Rectal smooth muscle tissue (tissue), 1 donor: ENCODE data around the gene SCAMP3.
A peak's percentile ranks its signal among the peaks of the same experiment; 100 is the strongest.

Experiments used
- H3K27ac ChIP-seq: one replicate; pipeline ENCODE4 v1.7.0; 2013; ENCODE audit warnings: low read depth, low read length, inconsistent platforms
- H3K27me3 ChIP-seq: one replicate; pipeline ENCODE4 v1.7.0; 2013; ENCODE audit warnings: low read length; ENCODE audit not compliant: control insufficient read depth, insufficient read depth
- H3K36me3 ChIP-seq: one replicate; pipeline ENCODE4 v1.7.0; 2013; ENCODE audit warnings: low read length; ENCODE audit not compliant: control insufficient read depth, insufficient read depth
- H3K4me1 ChIP-seq: one replicate; pipeline ENCODE4 v1.7.0; 2013; ENCODE audit warnings: low read length; ENCODE audit not compliant: control insufficient read depth, insufficient read depth
- H3K4me3 ChIP-seq: one replicate; pipeline ENCODE4 v1.7.0; 2013; ENCODE audit warnings: low read length
- H3K9ac ChIP-seq: one replicate; pipeline ENCODE4 v1.7.0; 2013; ENCODE audit warnings: low read length

SCAMP3 gene

DNA sequence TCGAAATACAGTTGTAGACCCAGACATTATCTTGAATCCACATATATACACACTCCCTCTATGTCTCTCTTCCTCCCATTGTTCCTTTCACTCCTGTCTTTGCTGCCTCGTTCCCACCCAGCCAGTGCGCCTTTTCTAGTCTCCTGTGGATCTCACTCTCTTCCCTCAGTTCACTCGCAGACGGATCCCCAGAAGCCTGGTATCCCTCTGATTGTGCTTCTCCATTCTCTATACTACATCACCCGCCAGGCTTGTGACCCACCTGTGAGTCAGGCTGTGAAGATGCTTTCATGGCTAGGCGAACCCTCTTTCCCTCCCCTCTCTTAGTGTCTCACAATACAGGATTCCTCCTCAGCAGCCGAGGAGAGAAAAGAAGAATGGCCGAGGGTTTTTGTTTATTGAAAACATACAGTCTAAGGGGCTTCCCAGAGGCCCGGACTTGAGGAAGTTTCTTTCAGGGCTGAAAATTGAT is 16.6 kb upstream of the SCAMP3 start:
- no peak overlapping the region for H3K27ac ChIP-seq
- no peak overlapping the region for H3K4me3 ChIP-seq
- H3K9ac ChIP-seq: no peak overlapping the region
- H3K27me3 ChIP-seq: no peaks in the 10 kb centered on the region
- peaks cover 5% of the 10 kb centered on the region for H3K4me1 ChIP-seq
- H3K36me3 ChIP-seq: no peaks in the 10 kb centered on the region

DNA sequence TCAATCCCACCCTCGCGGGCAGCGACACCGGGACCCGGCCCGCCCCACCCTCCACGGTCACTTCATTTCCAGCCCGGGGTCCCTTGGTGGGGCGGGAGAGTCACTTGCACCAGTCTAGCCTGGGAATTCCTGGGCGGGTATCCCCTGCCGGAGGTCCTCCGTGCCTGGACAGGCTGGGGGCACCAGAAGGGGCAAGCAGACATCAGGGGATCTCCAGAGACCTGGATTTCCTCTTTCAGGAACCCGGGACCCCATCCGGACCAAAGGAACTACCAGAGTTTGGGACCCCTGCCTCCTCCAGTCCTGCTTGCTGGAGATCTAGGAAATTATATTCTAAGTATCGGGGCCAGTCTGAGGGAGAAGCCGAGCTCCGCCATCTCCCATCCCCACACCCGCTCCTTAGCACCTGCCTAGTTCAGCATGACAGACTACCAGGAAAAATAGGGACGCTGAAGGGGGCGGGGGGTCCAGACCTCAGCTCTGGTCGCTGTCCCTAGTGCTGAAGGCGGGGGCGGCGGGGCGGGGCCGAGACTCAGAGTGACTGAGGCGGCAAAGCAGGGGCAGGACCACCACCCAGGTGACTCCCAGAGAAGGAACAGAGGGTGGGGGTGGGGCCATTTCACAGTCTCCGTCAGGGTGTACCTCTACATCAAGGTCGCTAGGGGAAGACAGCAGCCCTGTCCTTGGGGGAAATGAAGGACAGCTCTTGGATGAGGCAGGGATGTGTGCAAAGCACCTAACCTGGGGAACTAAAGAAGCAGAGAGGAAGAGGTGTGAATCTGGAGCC is 15.9 kb upstream of the SCAMP3 start:
- H3K27me3 ChIP-seq: no peaks in the 10 kb centered on the region
- no peak overlapping the region for H3K27ac ChIP-seq
- peak overlapping the region; percentile 93 for H3K4me3 ChIP-seq
- H3K9ac ChIP-seq: peak overlapping the region; percentile 11
- H3K4me1 ChIP-seq: peaks cover 7% of the 10 kb centered on the region
- no peaks in the 10 kb centered on the region for H3K36me3 ChIP-seq

DNA sequence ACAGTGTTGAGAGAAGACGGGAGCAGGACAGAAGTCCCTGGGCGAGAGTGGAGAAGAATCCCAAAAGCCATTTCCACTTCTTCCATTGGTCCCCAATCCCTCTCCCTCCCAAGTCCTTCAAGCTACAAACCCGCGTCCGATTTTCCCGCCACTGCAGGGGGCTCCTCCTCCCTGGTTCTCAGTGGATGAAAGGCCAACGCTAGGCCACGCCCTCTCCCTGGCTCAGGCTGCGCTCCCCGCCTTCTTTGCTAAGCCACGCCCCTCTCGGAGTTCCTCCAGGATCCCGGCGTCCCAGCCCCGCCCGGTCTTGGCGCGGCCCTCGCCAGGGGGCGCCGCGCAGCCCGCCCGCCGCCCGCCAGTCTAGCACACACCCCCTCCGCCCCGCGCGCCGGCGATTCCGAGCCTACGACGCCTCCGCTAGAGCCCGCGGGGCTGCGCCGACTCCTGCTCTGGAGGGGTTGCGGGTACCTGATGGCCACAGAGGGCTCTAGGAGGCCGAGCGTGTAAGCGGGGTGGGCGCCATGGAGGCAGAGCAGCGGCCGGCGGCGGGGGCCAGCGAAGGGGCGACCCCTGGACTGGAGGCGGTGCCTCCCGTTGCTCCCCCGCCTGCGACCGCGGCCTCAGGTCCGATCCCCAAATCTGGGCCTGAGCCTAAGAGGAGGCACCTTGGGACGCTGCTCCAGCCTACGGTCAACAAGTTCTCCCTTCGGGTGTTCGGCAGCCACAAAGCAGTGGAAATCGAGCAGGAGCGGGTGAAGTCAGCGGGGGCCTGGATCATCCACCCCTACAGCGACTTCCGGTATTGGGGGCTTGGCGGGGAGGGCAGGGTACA is 15.1 kb upstream of the SCAMP3 start, which contains the start of gene HCN3:
TSS of gene HCN3 (plus strand) at position 394 of the 832 bp plus-strand sequence. CDS start at position 522, 128 bp downstream.
- Histone ChIP-seq H3K4me1 (peaks cover 11% of the 10 kb centered on the region), H3K36me3 (no peaks in the 10 kb centered on the region), H3K27me3 (no peaks in the 10 kb centered on the region), H3K9ac (peak within 1 kb of the TSS; percentile 11), H3K4me3 (peak within 1 kb of the TSS; percentile 93), H3K27ac (peak within 1 kb of the TSS; percentile 68)

DNA sequence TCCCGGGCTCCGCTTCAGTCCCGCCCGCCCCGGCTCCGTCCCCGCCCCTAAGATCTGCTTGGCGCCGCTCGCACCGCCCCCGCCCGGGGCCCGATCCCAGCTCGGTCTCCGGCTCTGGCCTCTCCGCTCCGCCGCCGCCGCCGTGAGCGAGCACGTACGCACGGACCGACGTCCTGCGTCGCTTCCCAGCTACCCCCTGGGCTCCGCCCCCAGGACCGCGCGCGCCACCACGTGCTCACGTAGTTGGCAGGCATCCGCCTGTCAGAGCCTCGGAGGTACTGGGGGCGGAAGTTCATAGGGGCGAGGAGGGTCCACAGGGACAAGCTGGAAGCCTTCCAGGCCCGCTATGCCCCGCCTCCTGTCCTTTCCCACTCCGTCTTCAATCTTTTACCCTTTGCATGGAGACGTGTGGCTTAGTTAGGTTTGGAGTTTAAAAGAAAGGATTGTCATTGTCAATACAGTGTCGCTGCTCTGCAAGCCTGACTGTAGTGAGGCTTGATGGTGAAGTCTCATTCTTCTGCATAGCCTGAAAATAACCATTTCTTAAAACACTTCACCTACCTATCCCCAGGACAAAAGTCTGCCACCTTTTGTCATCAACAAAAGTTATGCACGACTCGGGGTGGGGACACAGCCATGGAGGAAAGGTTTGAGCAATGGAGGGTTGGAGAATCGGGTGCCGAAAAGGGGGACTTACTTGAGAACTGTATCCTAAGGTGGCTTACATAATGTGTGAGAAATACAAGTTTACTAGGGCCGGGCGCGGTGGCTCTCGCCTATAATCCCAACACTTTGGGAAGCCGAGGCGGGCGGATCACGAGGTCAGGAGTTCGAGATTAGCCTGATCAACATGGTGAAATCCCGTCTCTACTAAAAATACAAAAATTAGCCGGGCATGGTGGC is 11.4 kb upstream of the SCAMP3 start, which contains the start of gene CLK2:
TSS of gene CLK2 (minus strand) at position 162 of the 903 bp plus-strand sequence. CDS start 2,527 bp downstream, outside the sequence.
- peak within 1 kb of the TSS; percentile 62 for H3K4me3 ChIP-seq
- peak within 1 kb of the TSS; percentile 86 for H3K27ac ChIP-seq
- H3K27me3 ChIP-seq: no peaks in the 10 kb centered on the region
- peaks cover 12% of the 10 kb centered on the region for H3K36me3 ChIP-seq
- H3K4me1 ChIP-seq: peaks cover 13% of the 10 kb centered on the region
- peak within 1 kb of the TSS; percentile 67 for H3K9ac ChIP-seq

DNA sequence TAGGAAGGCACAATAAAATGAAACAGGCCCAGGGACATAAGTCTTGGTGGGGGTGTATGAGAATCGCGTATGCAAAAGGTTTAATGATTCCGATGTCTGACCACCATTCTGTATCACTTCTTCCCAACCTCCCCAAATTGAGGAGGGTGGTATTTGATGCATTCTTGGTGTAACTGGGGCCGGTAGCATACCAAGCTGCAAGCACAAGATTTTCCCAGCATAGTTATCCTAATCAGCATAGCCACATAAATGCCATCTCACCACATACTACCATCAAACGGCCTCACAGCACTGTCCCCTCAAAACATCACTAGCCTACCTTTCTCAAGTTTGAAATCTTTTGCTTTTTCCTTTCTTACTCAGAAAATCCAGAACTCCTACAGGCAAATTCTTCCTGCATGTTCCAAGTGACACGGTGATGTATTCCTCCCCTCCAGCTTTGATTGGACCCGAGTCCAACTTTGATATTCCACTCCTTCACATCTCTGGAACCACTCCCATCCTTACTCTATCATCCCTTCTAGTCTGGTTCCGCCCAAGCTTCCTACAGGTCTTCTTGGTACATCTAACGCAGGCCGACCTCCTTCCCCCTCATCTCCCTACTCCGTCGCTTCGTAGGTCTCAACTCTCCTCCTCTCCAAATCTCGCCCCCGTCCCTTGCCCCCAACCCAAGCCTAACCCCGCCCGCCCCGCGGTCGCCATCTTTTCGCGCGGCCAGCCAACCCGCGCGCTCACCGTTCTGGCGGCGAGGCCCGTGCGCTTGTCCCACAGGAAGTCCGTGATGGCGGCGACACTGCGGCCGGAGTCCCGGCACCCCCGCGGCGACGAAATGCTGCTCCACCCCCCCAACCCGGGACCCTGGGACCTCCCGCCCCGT is 10.5 kb upstream of the SCAMP3 start:
- H3K4me1 ChIP-seq: peaks cover 13% of the 10 kb centered on the region
- peaks cover 20% of the 10 kb centered on the region for H3K36me3 ChIP-seq
- H3K9ac ChIP-seq: peak overlapping the region; percentile 2

DNA sequence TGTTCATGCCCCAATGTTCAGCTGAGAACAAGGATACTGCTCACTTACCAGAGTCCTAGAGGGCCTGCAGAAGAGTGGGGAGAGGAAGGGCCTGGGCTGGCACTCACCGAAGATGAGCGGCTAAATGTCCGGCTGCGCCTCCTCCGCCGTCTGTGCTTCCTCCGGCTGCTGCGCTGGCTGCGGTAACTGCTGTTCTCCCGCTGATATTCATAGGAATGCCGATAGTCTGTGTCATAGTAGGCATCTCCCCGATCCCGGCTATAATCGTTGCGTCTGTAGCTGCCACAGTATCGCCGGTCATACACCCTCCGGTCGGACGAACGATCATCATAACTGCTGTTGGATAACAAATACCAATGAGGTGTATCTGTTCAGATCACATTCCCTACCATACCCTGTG is 7.2 kb upstream of the SCAMP3 start:
- Histone ChIP-seq H3K27ac (no peak overlapping the region), H3K9ac (no peak overlapping the region), H3K4me3 (no peak overlapping the region), H3K36me3 (peaks cover 40% of the 10 kb centered on the region), H3K4me1 (peaks cover 9% of the 10 kb centered on the region), H3K27me3 (no peaks in the 10 kb centered on the region)

More for the DNA sequence above, 10.5 kb upstream of the SCAMP3 start:
- H3K4me3 ChIP-seq: peak overlapping the region; percentile 62
- H3K27me3 ChIP-seq: no peaks in the 10 kb centered on the region
- H3K27ac ChIP-seq: peak overlapping the region; percentile 86

DNA sequence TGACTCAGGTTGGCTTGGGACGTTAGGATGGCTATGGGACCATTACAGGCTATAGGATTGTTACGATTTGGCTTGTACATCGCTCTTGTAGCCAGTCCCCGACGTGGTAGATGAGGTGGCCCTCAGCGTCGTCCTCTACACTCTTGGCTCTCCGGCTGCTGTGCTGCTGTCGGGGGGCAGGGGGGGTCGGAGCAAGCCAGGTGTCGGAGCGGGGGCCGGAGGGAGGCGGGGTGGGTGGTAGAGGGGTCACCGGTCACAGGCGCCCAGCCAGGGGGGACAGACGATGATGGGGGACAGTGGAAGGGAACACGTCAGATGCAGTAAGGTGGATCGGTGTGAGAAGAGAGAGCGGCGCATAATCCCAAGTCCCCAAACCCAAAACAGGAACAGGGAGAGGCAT is 6.5 kb upstream of the SCAMP3 start:
- peaks cover 47% of the 10 kb centered on the region for H3K36me3 ChIP-seq
- no peak overlapping the region for H3K27ac ChIP-seq
- H3K4me1 ChIP-seq: peaks cover 7% of the 10 kb centered on the region
- H3K27me3 ChIP-seq: no peaks in the 10 kb centered on the region
- H3K9ac ChIP-seq: no peak overlapping the region
- no peak overlapping the region for H3K4me3 ChIP-seq

DNA sequence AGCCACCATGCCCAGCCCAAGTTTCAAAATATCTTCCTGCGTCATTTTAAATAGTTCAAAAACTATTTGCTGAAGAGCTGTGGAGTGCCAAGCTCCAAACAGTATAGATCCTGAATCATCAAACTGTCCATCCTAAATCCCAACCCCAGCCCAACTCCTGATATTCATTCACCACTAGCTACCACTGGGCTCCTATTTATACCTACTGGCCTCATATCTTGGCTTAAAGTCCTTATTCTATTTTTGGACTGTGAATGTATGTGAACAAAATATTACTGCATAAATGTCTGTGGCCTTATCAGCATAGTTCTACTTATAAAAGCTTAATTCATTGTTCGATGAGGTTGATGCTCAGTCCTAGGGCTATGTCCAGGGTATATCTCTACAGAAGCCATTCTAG is 5.2 kb upstream of the SCAMP3 start:
- Histone ChIP-seq H3K27ac (no peak overlapping the region), H3K36me3 (peaks cover 48% of the 10 kb centered on the region), H3K4me1 (peaks cover 3% of the 10 kb centered on the region), H3K9ac (no peak overlapping the region), H3K4me3 (no peak overlapping the region), H3K27me3 (no peaks in the 10 kb centered on the region)

DNA sequence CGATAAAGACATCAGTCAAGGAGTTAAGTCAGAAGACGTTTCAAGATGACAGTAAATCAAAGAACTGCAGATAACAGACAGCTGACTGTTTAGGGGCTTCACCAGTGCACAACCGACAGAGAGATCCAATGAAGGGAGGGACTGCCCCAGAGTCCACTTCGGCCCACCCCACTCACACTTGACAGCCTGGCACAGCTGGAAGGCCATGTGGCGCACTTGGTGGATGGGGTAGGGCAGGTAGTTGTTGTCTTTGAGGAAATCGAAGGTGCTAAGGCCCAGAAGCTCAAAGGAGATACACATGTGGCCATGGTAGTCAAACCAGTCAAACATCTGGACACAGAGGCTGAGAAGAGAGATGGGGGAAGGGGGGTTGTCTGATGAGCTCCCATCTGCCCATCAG is 4.4 kb upstream of the SCAMP3 start:
- Histone ChIP-seq H3K4me1 (peaks cover 2% of the 10 kb centered on the region), H3K27me3 (no peaks in the 10 kb centered on the region), H3K36me3 (peaks cover 48% of the 10 kb centered on the region), H3K4me3 (no peak overlapping the region), H3K27ac (no peak overlapping the region), H3K9ac (no peak overlapping the region)

DNA sequence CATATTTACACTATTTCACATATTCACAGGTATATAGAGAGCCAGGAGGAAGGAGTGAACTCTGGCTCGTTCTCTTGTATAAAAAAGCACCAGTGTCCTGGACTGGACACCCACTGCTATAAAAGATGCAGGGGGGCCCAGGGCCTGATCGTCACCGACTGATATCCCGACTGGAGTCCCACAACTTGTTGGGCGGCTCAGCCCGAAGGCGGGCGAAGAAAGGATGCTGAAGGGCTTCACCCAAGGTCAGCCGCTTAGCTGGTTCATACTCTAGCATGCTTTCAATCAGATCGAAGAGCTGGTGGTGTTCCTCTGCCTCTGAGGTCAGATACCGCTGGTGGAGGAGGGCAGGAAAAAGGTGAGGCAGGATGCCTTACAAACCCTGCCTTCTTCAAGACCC is 907 bp upstream of the SCAMP3 start:
- Histone ChIP-seq H3K27ac (no peak overlapping the region), H3K9ac (no peak overlapping the region), H3K27me3 (no peaks in the 10 kb centered on the region), H3K4me1 (peaks cover 8% of the 10 kb centered on the region), H3K4me3 (no peak overlapping the region), H3K36me3 (peaks cover 32% of the 10 kb centered on the region)

DNA sequence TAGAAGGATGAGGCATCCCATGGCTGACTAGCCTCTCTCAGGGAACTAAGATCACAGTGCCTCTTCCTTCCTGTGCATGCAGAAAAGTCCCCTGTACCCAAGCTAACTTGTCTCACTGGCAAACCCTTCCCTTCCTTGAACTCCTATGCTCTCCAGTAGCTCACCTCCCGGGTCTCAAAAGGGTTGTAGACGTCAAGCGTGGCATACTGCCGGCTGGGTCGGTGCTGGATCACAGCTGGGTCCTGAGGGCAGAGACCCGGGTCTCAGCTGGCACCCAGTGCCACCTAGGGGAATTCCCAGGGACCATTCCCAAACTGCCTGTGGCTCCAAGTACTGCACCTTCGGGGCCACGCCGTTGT is 688 bp downstream of the SCAMP3 start:
- peak overlapping the region; percentile 74 for H3K9ac ChIP-seq
- H3K36me3 ChIP-seq: peaks cover 22% of the 10 kb centered on the region
- H3K27me3 ChIP-seq: no peaks in the 10 kb centered on the region
- H3K4me1 ChIP-seq: peaks cover 8% of the 10 kb centered on the region
- peak overlapping the region; percentile 98 for H3K4me3 ChIP-seq
- H3K27ac ChIP-seq: peak overlapping the region; percentile 77
